GM19452 (cell line): ENCODE data around the gene CCDC167.

Experiments
- ATAC-seq: cut with Tn5 transposase; IDR thresholded peaks from one replicate; pipeline ENCODE4 v1.9.1; 2021; ENCODE audit not compliant: unreplicated experiment

The CCDC167 gene

DNA sequence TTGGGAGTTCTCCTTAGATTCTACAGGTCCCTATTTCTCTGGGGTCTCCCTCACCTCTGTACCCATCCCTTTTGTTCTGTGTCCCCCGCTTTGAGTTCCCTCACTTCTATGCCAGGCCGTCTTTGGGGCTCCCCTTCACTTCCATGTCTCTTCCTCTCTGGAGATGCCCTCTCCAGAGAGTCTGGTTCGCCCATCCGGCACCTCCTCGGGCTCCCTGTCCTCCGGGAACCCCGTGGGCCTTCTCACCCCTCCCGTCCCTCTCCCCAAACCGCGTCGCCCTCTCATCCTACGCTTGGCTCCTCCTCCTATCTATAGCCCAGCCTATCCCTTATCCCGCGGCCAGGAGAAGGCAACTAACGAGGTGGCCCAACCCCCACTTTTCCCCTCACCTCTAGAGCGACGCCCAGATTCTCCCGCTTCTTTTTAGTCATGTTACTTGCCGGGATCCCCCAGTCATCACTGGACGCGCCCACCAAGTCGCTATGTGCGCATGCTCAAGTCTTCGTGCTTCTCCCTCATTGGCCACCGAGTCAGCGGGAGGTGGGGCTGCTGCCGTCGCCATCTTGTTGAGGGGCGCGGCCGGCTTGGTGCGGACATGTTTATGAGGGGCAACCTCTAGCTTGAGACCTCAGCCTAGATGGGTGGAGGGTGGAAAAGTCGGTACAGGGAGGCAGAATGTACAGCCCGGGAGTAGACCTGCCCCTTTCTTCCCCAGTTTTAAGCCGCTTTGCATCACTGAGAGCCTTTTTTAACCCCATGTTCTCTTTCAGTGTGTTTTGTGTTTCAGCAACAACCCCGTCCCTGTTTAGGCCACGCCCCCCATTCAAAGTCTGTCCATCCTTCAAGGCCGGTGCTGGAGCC is at the start of gene CCDC167:
CCDC167 (minus strand) TSS at position 461 of the 861 bp plus-strand sequence; CDS start at position 431, 30 bp downstream.
- peak; percentile 90 for ATAC-seq

DNA sequence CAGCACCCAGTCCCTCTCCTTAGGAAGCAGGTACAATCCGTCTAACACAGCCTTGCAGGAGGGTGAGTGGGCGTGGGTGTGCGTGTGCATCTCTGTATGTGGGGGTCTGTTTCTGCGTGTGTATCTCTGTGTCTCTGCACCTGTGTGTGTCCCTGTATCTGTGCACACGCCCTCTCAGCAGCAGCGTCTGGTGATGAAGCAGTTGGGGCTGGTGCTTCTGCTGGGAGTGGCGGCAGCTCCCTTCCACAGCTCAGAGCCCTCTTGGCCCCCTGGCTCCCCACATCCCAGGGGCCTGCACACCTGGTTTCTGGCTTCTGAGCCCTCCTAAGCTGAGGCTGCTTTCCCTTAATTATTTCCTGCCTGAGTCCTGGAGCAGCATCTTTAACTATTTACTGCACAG is 49.5 kb upstream of the CCDC167 start:
- ATAC-seq = no peak

DNA sequence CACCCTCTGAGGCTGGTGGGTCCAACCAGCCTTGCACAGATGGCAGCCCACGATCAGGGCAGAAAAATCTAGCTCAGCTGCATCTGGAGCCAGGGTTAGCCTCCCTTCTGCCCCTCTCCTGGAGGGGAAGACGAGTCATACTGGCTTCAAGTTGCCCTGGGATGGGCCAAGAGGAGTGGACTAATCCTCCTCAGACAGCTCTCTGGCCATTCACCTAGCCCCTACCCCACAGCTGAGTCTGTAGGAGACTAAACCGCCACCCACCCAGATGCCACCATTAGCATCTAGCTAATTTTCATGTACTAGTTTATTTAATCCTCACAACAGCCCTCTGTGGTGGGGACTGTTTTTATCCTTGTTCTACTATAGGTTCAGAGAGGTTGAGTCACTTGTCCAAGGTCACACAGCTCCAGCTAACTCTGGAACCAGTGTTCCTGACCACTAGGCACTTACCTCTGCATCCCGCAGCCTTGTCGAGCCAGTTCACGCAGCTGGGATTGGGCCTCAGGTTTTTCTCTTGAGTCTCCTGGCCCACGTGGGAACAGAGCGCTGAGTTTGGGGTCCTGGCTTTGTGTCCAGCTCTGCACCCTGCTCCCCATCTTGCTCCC is 48.5 kb upstream of the CCDC167 start:
- no peak for ATAC-seq

DNA sequence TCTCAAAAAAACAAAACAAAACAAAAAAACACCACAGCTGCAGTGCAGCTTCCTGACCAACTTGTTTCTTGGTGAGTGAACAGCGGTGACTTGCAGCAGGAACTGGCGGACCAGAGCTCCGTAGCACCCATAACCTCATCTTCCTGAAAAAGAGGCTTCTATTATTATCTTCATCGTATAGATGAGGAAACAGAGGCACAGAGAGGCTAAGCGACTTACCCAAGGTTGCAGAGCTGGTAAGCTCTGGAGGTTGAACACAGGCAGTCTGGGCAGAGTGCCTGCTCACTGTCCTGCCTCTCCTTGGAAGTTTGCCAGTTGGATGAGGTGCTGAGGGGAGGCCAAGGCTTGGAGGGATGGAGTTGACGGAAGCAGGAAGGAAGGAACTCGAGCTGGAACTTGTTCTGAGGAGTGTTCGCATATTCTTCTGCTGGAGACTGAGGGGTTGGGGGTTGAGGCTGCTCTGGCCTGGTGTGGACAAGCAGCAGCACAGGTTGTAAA is 47.9 kb upstream of the CCDC167 start:
- no peak for ATAC-seq

DNA sequence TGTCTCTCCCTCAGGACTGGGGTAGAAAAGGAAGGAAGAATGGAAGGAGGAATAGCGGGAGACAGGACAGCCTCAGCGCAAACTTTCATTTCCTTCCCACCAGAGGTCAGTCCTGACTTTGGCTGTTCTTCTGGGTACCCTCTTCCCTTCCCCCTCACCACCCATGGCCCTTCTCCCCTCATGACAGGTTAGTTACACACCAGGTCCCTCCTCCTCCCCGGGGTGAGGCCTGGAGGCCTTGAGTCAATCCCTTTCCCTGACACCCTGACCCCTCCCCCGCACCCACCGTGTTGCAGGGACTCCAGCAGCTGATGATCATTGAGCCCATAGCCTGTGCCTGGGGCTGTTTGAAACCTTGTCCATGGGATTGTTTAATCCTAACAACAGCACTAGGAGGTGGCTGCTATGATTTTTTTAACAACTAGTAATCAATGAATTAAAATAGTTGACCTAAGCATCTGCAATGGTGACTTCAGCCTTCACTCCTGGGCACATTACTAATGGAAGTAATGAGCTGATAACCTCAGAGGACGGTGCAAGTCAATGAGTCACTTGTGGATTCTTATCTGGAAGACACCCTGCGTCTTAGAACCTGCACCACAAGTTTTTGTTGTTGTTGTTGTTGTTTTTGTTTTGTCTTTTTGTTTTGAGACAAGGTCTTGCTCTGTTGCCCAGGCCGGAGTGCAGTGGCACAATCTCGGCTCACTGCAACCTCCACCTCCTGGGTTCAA is 46.6 kb upstream of the CCDC167 start:
- ATAC-seq = no peak

DNA sequence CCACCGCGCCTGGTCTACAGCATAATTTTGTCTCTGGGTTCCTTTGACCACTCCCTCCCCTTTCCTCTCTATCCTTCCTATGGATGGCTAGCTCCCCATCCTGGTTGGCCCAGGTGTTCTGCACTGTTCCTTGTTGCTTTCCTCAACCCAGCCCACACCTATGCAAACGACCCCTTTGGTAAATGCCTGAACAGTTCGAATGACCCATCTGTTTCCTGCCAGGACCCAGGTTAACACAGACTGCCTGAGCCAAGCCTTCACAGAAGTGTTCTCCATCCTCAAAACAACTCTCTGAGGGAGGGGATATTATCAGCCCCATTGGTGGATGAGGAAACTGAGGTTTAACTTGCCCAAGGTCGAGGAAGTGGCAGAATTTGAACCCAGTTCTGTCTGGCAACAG is 44.8 kb upstream of the CCDC167 start:
- ATAC-seq = no peak

DNA sequence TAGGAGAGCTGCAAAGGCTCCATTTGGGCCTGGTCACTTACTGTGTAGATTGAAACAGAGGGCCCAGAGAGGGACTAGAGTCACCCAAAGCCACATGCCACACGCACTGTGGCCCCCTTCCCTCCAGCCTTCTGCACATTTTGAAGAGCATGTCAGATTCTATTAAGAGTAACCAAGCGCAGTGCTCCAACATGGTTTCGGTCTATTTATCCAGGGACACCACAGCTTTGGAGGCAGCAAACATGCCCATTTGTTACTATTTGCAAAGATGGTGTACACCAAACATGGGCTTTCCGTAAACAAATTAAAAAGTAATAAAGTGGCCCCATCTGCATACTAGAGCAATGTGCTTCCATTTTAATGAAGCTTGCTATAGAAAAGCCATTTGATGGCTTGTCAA is 43.7 kb upstream of the CCDC167 start:
- ATAC-seq = no peak

DNA sequence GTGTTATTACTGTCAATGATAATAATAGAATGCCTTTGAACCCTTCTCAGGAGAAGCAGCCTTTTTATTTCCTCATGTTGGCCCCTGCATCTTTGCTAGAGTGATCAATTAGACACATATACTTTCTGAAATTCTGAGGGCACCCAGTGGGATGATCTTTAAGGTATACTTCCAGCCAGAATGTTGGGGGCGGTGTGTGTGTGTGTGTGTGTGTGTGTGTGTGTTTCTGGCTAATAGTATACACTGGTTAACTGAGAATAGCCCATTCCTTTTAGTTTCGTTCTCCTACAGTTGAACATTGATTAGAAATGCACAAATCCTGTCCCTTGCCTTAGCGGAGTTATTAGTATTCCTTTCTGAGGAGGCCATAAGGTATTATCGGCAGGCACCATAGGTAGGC is 41.7 kb upstream of the CCDC167 start:
- ATAC-seq = no peak

DNA sequence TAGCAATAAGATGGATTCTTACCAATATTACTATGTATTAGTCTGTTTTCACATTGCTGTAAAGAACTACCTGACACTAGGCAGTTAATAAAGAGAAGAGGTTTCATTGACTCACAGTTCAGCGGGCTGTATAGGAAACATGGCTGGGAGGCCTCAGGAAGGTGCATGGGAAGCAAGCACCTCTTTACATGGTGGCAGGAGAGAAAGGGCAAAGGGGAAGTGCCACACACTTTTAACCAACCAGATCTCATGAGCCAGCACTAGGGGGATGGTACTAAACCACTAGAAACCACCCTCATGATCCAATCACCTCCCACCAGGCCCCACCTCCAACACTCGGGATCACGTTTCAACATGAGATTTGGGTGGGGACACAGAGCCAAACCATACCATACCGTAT is 40.7 kb upstream of the CCDC167 start:
- ATAC-seq = no peak

DNA sequence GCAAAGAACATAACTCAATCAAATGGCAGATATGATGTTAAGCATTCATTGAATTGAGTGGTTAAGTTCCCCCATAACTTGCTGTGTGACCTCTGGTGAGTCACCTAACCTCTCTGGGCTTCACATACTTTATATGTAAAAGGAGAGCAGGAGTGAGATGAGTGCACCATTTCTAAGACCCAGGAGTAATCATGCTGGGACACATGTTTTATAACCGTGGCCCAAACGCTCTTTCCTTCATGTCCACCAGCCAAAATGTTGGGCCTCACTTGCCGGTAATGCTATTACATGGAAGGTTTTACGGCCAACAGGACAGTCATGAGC is 40.3 kb upstream of the CCDC167 start:
- no peak for ATAC-seq

DNA sequence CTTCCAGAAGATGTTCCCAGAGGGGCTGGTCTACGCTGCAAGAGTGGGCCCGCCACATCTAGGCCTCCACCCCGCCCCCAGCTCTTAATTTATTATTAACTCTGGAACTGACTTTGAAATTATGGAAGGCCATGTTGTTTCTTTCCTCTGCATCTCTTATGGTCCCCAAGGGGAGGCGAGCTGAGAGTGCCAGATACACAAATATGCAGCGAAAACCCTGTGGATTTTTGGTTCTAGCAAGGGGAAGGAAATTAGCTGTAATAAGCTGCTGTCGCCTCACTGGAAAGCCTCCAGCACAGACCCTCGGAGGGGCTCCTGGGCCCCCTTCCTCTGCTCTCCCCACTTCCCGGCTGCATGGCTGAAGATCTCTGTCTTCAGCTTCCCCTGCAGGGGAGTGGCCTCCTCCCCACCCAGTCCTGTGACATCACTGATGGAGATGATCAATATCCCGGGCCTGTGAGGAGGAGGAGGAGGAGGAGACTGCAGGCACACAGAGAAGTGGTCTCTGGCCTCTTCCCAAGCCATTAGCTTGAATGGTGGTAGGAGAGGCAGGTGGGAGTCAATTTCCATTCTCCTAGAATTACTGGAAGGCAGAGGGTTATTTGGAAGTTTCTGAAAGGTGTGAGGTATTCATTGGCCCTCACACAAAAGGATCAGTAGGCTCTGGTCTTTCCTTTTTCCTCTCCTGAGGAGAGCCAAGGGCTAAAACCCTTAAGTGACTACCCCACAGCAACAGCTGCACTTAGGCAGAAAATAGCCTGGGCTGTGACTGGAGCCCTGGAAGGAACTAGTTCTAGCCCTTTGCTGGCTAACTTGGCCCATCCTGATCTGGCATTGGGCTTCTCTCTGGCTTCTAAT is 39.7 kb upstream of the CCDC167 start:
- no peak for ATAC-seq

DNA sequence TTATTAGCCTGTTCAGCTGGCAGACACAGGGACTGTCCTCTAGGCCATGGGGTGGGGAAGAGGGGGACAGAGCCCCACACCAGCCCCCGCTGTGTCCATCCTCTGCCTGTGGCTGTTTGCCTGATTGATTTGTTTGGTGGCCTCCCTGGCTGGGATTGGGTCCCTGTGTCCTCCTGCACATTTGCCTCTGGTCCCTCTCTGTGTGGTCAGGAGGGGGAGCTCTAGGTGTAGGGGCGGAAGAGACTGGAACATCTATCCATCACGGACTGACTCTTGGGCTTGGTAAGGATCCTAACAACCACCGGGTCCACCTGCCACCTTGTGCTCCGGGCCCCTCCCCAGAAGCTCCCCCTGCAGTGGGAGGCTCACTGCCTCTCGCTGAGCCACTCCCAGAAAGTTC is 38.4 kb upstream of the CCDC167 start:
- ATAC-seq = no peak

DNA sequence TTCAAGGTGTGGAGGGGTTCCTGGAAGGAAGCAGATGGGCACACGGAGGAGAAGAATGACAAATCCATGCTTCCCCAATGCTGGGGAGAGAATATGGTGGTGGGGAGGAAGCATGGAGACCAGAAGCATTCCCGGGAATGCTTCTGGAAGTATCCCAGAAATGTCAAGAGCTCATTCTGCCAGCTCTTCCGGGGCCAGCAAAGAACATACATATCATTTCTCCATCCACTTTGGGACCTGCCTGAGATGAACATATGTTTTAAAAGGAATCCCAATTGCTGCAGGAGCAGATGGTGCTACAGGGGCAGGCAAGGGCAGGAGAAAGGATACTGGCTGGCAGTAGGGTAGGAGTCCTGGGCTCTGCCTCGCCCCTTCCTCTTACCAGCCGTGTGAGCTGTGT is 37.9 kb upstream of the CCDC167 start:
- ATAC-seq = no peak

DNA sequence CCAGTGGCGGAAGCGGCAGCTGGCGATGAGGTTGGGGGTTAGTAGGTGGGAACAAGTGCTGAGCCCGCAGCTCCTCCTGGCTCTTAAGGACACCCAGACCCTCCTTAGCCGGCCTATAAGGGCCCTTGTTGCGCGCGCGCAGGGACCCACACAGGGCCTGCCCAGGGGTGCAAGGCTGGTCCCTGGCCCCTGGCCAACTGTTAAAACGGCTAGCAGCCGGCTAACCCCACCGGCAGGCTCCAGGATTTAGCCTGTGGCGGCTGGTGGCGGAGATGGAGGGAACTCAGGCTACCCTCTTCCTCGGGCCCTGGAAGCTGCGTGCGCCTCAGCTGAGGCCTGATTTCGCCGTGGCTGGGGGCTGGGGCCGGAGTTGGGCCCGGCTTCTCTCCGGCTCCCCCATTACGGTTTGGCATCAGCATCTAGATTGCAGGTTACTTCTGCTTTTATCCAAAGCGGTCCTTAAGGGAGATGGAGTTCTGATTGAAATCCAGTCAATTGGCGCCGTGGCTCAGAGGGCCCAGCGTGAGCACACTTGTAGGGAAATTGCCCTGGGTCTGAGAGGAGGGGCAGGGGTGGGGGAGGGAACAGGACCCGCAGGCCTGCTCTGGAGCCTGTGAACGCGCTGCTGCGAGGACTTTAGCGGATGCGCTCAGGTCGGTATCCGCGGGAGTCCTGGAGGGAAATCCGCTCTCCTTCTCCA is 36.9 kb upstream of the CCDC167 start:
- ATAC-seq = peak; percentile 30

DNA sequence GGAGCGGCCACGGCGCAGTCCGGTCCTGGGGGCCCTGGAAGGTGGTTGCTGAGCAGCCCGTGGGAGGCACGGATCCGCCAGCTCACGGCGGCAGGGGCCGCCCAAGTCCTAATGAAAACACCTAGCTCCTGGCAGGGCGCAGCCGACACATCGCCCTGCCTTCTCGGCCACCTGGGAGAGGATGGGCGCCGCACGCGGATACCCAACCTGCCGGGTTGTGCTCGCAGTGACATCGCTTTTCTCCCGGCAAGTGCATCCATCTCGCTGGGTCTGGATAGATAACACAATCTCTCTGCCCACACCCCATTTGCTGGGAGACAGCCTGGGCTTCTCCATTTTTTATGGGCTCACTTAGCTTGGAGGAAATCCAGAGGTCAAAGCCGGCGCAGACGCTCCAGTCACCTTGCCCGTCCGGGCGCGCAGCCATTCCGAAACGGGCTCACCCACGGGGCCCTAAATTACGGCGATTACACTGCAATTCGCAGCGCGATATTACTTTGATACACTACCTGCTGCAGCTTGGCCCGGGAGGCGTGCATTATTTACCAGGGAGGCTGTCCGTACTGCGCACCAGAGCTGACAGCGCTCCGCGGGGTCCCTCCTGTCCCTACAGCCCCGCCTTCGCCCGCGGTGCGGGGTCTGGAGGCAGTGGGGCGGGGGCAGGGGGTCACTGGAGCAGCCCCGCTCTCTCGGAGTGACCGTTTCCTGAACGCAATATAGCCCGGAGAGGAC is 36.2 kb upstream of the CCDC167 start:
- ATAC-seq = peak; percentile 55

DNA sequence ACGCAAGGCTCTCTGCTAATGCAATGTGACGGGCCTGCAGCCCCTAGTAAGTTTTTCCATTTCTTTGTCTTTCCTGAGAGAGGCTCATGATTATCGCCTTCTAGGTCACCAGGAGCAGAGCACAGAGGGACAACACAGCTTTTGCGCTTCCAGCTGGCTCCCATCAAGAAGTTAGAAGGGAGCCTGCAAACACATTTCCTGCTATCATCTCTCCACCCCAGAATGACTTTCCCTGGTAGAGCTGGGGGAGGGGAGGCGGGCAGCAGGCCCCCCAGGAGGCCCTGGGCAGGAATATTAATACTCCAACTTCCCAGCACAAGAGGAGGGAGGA is 35.7 kb upstream of the CCDC167 start:
- ATAC-seq = no peak

DNA sequence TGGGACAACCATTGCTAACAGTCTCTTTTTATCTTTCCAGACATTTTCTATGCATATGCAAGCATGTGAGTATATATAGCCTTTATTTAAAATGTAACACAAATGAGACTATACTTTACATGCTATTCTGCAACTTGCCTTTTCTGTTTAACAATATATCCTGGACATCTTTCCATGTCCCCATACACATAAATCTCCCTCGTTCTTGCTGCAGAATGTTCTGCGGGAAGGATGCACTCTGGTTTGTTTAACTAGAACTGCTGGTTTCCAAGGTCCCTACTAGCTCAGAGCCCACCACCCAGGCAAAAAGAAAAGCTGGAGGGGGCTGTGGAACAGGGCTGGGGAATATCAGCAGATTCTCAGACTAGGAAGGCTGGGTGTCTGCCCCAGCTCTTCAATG is 35.2 kb upstream of the CCDC167 start:
- ATAC-seq = no peak

DNA sequence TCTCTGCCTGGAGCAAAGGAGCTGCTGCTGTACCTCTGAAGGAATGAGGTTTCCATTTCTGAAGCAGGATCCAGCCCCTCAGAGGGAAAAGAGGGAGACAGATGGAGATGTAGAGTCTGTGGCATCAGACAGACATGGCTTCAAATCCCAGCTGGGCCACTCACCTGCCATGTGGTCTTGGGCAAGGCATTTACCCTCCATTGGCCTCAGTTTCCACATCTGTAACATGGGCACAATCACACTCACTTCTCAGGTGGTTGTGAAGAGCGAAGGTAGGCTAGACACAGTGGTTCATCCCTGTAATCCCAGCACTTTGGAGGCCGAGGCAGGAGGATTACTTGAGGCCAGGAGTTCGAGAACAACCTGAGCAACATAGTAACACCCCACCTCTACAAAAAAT is 32.4 kb upstream of the CCDC167 start:
- ATAC-seq = no peak

DNA sequence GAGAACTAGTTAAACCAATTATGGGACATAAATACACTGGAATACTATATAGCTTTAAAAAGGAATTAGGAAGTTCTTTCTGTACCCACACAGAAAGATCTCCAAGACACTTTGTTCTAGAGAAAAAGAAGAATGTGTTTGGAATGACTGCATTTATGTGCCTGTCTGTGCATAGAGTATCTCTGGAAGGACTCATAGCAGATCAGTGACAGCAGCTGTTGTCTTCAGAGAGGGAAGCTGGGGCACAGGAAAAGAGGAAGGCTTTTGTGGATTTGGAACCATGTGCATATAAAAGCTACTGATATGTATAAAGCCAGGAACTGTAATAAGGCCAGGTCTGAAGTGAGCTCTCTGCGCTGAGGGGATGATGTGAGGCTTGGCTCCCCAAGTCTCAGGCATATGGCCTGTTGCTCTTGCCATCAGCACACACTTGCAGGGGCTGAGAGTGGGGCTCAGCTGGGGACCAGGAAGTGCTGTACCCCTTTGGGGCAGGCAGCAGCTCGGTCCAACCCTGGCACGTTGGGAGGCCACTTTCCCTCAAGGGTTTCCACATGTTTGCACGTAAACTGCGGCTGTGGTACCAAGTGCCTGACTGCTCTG is 31.8 kb upstream of the CCDC167 start:
- no peak for ATAC-seq
